Left forelimb (tissue), 1 donor: ENCODE results near the gene ATP4B.

Experiments used
- DNase-seq: peaks from one replicate; pipeline ENCODE4 v3.0.0-alpha.2; 2018; ENCODE audit warnings: low spot score

The ATP4B gene

DNA sequence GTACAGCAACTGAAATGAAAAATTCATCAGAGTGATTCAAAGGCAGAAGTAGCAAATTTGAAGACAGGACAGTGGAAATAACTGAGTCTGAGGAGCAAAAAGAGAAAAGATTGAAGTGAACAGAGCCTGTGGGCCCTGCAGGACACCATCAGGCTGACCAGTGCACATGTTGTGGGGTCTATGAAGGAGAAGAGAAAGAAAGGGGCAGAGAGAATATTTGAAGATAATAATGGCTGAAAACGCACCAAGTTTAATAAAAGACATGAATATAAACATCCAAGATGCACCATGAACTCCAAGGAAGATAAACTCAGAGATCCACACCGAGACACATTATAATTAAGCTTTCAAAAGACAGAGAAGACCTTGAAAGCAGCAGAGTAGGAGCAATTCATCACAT, 15.4 kb downstream of the ATP4B start:
- DNase-seq = no peak

DNA sequence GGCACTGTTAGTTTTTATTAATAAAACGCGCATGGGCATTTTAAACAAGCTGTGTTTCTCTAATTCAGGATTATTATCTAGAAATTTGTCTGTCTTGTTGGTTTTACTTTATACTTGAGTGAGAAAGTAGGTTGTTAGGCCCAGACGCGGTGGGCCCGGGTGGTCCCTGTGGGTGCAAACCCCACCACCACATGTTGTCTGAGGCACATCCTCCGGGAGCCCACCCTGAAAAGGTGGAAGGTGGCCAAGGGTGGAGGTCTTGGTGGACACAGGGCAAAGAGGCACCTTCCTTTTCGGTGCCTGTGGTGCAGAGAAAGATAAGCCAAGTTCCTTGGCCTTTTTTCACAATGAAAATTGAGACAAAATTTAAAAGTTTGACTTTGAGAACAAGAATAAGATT, 16.6 kb downstream of the ATP4B start:
- DNase-seq = peak; percentile 15

DNA sequence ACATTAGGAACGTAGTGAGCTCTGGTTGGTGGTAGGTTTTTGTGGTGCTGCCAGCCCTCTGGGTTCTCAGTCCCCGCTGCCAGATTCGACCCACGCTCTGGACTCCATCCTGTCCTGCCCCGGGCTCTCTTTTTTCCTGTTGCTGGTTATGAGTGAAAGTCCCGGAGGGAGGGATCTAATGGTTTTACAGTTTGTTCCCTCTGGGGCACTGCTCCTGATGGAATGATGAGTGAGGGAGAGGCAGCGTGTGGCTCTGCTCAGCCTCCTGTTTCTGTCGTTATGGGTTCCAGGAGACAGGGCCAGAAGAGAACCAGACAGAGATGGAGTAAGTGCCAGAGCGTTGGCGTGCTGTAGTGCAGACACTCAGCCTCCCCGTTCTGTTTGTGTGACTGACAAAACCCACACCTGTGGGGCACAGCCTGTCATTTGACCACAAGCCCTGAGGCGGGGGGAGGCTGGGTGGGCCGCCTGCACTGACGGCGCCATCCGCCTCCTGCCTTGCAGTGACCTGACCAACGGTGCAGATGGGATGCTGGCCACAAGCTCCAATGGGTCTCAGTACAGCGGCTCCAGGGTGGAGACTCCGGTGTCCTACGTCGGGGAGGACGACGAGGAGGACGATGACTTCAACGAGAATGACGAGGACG, 18.3 kb downstream of the ATP4B start:
- DNase-seq = peak; percentile 50

DNA sequence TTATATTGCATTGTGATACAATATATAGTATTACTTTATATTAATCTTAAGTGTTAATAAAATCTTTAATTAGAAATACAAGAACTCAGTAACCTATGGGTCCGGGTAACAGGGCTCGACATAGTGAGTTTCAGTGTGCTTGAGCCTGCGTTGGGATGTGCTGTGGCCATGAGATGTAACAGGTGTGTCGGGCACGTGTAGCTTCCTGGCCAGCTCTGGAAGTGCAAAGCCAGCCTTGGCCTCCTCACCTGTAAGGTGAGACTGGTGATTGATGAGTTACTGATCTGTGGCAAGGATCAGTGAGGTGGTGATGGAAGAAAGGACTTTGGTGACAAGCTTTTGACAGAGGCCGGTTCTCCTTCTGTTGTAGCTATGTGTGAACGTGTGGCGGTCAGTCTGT, 19.2 kb downstream of the ATP4B start:
- DNase-seq = no peak

DNA sequence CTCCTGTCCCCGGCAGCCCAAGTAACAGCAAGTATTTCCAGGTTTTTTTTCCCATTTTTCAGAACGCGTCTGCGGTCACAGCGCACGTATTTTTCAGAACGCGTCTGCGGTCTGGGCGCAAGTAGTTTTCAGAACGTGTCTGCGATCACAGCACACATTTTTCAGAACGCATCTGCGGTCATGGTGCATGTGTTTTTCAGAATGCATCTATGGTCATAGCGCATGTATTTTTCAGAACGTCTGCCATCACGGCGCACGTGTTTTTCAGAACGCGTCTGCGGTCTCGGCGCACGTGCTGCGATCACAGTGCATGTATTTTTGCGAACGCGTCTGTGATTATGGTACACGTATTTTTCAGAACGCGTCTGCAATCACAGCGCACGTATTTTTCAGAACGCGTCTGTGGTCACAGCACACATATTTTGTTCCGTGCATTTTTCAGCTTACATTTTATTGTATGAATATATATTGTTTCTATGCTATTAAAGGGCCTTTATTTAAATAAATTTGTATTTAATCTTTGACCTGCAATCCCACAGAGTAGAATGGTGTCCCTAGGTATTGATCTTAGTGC, 19.7 kb downstream of the ATP4B start:
- DNase-seq = peak; percentile 28

DNA sequence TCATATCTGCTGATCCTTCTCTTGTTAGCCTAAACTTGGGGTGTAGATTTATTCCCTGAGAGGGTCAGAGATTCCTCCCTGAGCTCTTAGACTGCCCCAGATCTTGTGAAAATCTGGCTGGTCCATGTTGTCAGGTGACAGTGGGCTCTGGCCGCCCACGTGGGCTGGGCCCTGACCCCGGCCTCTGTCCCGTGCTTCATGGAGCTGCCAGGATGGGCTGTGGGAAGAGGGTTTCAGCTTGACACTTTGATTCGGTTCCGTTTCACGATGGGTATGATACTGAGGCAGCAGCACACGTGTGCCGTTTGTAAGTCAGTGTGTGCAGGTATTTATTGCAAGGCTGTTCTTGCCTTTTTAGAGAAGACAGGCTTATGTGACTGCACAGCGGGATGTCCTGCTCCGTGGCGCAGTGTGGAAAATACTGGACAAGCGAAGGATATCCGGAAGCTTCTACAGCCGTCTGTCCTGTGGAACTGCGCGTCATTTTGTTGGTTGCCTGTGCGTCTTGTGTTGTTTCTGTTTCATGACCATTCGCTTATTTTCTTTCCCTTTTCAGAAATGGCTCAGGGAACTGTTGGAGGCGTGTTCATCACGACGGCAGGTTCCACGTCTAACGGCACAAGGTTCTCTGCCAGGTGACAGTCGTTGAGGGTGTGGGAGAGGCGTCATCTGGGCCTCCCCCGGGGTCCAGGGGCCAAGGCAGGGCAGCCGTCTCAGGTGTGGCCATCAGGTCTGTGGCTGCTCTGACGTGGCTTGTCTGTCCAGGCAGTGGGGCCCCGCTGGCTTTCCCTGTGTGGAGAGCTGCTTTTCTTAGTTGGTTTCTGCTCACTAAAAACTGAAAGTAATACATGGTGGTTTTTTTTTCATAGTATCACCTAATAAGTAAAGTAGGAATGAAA, 20.5 kb downstream of the ATP4B start:
- DNase-seq = peak; percentile 31

DNA sequence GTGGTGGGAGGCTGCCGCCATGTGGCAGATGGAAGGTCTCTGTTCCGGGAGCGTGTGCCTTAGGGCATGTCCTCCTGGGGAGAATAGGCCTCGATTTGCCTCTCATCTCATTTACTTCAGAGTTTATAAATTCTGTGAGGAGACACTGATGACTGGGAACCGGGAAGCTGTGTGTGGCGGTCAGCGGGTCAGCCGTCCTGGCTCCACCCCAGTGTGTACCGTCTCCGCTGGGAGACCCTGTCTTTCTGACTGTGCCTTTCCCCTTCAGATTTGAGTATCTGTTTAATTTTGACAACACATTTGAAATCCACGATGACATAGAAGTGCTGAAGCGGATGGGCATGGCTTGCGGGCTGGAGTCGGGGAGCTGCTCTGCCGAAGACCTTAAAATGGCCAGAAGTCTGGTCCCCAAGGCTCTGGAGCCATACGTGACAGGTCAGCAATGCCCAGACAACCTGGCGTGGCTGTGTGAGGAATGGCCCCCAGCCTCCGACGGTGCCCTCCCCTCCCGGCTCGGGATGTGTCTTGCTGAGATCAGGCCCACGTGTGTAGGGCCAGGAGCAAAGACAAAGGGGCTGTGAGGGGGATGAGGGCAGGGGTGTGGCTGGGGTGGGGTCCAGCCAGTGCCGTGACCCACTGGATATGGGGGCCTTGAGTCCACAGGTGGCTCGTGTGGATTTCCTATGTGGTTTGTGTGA, 21.6 kb downstream of the ATP4B start:
- DNase-seq = no peak

DNA sequence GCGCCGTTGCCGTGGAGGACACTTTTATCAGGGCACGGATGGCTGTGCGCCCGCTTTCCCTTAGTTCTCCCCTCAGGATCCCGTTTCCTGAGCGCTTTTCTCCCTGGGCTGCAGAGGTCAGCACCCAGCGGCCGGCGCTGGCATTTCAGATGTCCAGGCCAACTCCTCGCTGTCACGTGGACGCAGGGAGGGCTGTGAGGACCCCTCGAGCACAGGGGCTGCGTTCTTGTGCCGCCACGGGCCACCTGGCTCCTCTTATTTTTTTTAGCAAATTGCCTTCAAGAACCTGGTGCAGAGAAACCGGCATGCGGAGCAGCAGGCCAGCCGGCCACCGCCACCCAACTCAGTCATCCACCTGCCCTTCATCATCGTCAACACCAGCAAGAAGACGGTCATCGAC, 22.3 kb downstream of the ATP4B start:
- no peak for DNase-seq

DNA sequence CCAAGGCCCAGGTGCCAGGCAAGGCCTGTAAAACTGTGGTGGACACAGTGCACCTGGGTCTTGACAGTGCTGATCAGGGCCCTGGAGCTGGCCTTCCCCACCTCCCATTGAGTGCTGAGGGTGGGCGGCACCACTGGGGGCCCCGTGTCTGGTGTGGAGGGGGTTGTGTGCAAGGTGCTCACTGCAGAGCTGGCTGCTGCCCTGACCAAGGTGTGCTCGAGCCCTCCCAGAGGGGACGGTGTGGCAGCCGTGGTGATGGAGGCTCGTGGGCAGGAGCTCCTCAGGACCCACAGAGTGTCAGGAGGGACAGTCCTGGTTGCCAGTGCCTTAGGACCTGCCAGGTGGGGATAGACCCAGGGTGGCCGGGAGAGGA, 23.0 kb downstream of the ATP4B start:
- no peak for DNase-seq

DNA sequence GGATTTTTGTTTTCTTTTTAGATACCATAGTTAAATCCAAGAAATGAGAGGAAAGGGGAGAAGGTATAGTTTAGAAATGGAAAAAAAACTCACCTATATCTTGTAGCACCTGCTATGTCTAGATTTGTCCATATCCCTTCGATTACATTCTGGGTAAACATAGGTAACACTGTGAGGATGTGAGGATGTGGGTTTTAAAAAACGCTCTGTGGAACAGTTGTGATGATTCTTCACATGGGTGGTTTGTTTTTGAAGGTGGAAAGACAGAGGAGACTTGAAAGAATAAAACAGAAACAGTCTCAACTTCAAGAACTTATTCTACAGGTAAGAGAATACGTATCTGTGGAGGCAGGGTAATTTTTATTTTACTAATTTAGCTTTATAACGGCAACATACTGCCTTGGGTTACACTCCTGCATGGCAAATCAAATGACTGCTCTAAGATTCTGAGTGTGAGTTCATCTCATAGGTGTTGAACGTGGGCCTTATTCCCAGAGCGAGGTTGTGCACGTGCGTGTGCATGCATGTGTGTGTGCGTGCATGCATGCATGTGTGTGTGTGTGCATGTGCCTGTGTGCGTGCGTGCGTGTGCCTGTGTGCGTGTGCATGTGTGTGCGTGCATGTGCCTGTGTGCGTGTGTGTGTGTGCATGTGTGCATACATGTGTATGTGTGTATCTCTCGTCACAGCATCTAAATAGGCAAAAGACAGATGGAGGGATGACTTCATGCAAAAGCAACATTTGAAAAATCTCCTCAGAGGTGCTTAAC, 23.5 kb downstream of the ATP4B start:
- DNase-seq = no peak

DNA sequence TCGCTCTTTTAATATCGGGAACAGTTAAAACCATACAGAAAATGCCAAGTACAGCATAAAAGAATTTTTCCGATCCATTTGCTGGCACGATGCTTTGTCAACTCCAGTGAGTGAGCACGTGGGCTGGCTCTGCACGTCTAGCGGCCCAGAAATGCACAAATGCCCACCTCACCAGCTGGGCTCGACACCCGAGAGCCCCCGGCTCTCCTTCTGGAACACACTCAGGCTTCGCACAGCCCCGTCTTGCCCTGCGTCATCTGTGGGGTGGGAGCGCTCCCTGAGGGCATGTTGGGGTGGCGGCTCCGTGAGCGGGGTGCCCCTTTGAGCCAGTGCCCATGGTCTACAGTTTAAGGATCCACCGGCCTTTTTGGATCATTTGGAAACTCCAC, 24.5 kb downstream of the ATP4B start:
- DNase-seq = no peak

DNA sequence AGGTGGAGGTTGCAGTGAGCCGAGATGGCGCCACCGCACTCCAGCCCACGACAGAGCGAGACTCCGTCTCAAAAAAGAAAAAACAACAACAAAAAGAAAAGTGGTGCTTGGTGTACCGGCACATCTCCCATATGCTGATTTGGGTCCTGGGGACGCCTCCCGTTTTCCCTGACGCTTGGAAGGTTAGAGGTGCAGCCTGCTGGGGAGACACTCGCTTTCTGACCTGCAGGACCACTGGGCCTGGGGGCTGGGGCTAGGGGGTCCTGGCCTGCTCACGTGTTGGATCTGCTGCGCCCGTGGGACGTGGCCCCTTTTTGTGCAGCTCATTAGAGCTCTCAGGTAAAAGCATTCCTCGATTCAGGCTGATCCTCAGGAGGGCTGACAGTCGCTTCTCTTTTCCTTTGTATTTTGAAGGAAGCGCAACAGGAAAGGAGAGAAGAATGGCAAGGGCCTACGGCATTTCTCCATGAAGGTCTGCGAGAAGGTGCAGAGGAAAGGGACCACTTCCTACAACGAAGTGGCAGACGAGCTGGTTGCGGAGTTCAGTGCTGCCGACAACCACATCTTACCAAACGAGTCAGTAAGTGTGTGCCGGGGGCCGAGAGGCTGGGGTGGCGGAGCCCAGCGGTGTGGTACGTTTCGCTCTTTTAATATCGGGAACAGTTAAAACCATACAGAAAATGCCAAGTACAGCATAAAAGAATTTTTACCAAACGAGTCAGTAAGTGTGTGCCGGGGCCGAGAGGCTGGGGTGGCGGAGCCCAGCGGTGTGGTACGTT, 25.1 kb downstream of the ATP4B start:
- no peak for DNase-seq

DNA sequence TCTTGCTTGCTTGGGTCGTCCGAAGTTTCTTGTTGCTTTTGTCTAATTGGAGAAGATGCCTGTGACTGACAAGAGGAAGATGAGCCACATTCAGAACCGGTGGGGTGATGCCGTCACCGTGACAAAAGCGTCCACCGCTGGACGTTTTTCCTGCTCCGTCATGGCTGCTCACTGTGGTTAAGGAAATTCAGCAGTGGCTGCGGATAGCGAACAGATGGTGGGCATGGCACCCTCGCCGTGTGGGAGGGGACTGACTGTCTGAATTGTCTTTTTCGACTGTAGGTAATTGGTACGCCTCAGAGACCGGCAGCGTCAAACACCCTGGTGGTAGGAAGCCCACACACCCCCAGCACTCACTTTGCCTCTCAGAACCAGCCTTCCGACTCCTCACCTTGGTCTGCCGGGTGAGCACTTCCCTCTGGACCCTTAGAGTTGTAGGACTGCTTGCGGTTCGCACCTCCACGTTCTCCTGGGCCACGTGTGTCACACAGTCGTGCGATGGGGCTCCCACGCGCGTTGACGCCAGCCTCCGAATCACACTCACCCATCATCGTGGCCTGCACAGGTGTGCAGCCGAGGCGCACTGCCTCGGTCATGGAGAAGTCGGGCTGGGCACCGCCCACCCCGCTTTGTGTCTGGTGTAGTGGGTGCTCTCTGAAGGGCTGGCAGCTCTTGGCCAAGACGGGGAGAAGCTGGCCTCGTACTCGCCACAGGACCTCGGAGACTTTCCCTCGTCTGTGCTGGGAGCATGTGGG, 26.5 kb downstream of the ATP4B start:
- no peak for DNase-seq

DNA sequence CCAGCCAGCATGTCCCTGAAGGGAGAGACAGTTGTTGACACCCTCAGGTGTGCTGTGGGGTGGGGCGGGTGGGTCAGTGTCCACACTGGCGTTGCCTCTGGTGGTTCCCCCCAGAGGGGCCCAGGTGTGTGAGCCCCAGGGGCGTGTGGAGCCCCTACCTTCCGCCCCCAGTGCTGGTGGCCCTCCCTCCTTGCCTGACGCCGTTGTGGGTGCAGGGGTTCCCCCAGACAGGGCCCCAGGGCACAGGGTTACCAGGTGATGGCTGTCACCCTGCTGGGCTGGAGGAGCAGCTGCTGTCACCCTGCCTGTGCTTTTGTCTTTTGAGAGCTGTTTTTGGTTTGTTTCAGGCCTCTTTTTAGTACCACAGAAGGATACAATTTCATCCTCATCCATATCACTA, 27.2 kb downstream of the ATP4B start:
- no peak for DNase-seq

DNA sequence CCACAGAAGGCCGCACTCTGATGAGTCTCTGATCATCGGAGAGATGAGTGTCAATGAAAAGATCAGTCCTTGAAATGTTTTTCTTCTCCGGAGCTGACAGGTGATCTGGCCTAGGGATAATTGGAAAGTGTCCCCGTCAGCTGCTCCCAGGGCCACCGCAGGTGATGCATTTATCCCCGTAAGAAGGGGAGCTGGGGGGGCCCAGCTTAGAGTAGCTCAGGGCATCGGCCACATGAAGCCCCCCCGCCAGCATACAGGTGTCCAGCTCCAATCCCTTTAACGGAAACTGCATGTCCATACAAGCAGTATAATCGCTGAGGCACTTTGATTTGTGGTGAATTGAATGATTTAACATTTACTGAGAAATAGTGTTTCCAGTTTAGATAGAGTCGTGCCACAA, 27.7 kb downstream of the ATP4B start:
- DNase-seq = no peak

DNA sequence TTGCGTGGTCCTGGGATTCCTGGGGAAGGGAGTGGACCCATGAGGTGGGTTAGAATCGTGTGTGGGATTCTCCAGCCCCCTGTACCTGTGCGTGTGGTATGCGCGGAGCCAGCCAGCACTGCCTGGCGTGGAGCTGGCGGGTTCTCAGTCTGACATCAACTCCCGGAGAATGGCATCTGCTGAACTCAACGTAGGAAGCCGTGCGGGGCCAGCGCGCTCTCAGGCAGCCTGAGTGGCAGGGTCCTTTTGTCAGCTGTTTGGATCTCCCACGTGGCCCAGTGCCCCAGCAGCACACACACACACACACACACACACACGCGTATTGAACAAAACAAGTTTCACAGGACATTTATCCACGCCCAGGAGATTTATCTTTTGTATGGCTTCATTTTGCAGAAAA, 28.1 kb downstream of the ATP4B start:
- DNase-seq = no peak

DNA sequence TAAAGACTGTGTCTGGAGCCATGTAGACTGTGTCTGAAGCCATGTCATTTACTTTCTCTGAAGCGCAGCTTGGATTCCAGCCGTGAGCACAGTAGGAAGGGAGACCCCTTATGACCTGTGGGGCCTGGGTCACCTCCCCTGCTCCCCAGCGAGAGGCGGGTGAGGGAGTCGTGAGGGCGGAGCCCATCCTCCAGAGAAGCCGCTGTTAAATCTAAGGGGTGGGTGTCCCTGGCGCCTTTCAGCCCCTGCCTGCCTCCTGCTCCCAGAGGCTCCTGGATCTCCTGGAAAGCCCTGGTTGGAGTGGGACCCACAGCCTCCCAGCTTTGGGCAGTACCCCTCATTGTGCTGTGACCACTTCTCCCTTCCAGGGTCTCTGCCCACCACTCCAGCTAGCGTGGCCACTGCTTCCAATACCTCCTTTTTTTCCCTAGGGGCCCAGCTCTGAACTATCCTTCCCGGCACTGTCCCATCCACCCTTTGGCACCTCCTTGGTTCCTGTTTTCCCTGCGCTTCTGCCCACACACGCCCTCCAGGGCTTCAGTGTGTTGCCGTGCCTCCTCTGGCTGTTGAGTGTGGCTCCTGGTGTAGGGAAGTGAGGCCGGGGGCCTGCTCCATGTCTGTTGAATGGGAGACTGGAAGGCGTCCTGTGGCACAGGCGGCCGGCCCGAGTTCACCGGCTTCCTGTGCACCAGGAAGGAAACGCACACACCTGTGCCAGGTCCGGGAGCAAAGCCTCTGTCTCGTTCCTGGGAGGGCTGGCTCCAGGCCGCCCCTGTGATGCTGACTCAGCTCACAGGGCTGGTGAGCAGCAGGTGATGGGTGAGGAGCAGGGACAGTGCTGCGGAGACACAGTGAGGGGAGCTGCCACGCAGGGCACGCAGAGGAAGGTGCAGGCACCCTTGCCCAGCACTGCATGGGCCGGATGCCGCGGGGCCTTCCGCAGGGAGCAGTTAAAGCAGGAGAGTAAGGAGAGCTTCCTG, 29.4 kb downstream of the ATP4B start:
- no peak for DNase-seq

DNA sequence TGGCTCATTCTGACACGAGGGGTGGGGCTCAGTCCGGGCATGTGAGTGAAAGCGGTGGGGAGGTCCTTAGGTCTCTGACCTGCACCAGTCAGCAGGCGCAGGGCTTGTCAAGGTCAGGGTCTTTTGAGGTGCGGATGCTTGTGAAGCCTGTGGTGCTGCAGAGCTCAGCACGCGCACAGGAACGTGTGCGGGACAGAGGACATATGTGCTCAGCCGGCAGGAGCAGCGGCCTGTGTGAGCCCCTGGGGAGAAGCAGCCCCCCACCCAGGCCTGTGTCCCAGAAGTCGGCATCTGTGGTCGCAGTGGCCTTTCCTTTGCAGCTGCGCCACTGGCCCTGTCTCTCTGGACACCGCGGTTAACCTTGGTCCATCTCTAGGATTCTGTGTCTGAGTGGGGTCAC, 30.9 kb downstream of the ATP4B start:
- no peak for DNase-seq
